KMS-11 (cell line): Measurements from ENCODE around the gene CRYBB3.

Experiments
- H2AFZ ChIP-seq: fragments of 200-600 bp; sonication (generic); 2 replicates; pipeline ENCODE4 v1.6.1; 2016; ENCODE audit warnings: antibody characterized with exemption, mixed run types, low read depth
- H3K27ac ChIP-seq: fragments of 200-600 bp; sonication (generic); 2 replicates; pipeline ENCODE4 v1.6.1; 2016; ENCODE audit warnings: mild to moderate bottlenecking, mixed run types
- H3K27me3 ChIP-seq: fragments of 200-600 bp; sonication (generic); 2 replicates; pipeline ENCODE4 v1.6.1; 2017; ENCODE audit warnings: mild to moderate bottlenecking, low read depth, mixed run types, moderate library complexity; ENCODE audit not compliant: insufficient read depth
- H3K36me3 ChIP-seq: fragments of 200-600 bp; sonication (generic); 2 replicates; pipeline ENCODE4 v1.6.1; 2017; ENCODE audit warnings: mild to moderate bottlenecking, mixed run types; ENCODE audit not compliant: insufficient read depth
- H3K4me1 ChIP-seq: fragments of 200-600 bp; sonication (generic); 2 replicates; pipeline ENCODE4 v1.6.1; 2016; ENCODE audit warnings: mild to moderate bottlenecking, low read depth, mixed run types; ENCODE audit not compliant: poor library complexity, severe bottlenecking
- H3K4me2 ChIP-seq: fragments of 200-600 bp; sonication (generic); 2 replicates; pipeline ENCODE4 v1.7.0; 2016; ENCODE audit warnings: mild to moderate bottlenecking, mixed run types
- H3K4me3 ChIP-seq: fragments of 200-600 bp; sonication (generic); IDR thresholded peaks from 2 replicates; pipeline ENCODE4 v1.6.1; 2017; ENCODE audit warnings: low read depth, low read length, mixed read lengths; ENCODE audit not compliant: insufficient read depth
- H3K79me2 ChIP-seq: fragments of 200-600 bp; sonication (generic); 2 replicates; pipeline ENCODE4 v1.6.1; 2016; ENCODE audit warnings: low read depth, mixed run types; ENCODE audit not compliant: insufficient read depth
- H3K9ac ChIP-seq: fragments of 200-600 bp; sonication (generic); 2 replicates; pipeline ENCODE4 v1.6.1; 2016; ENCODE audit warnings: mild to moderate bottlenecking, mixed run types
- H4K20me1 ChIP-seq: fragments of 200-600 bp; sonication (generic); 2 replicates; pipeline ENCODE4 v1.6.1; 2016; ENCODE audit warnings: mild to moderate bottlenecking, mixed run types; ENCODE audit not compliant: insufficient read depth
- TF ChIP-seq, protein P1 (sequence below): fragments of 200-600 bp; sonication (generic); conservative IDR thresholded peaks from 2 replicates; pipeline ENCODE4 v1.6.1; 2017; ENCODE audit warnings: low read depth, mild to moderate bottlenecking, antibody characterized with exemption, low read length, moderate library complexity, mixed read lengths

Gene CRYBB3

DNA sequence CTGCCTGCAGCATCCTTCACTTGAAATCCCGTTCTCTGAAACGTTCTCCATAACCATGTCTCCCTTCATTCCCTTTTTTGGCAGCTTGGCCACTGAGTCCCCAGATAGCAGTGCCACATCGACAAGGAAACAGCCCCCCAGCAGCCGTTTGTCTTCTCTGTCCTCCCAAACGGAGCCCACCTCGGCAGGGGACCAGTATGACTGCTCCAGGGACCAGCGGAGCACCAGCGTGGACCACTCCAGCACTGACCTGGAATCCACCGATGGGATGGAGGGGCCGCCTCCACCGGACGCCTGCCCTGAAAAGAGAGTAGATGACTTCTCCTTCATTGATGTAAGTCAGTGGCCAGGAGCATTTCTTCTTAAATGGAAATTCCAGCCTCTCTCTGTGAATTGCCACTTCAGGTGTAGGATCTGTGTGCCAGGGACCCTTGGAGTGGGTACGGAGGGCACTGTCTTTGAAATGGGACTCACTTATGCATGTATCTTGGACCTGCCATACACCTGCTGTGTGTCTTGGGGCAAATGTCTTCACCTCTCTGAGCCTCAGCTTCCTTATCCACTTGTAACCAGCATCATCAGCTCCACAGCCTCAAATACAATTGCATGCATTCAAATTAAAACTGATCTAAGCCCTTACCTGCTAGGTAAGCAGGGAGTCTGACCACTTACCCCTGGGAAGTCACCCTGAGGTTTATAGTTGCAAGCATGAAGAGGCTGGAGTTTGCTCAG is 25.3 kb upstream of the CRYBB3 start:
- Histone ChIP-seq H3K9ac (no peak overlapping the region), H3K4me3 (no peak overlapping the region), H3K27ac (no peak overlapping the region), H2AFZ (no peak overlapping the region), H3K27me3 (no peaks in the 10 kb centered on the region), H3K4me1 (no peaks in the 10 kb centered on the region), H3K79me2 (no peaks in the 10 kb centered on the region), H3K4me2 (no peak overlapping the region), H4K20me1 (no peaks in the 10 kb centered on the region), H3K36me3 (no peaks in the 10 kb centered on the region)
- TF ChIP-seq, protein P1, sequence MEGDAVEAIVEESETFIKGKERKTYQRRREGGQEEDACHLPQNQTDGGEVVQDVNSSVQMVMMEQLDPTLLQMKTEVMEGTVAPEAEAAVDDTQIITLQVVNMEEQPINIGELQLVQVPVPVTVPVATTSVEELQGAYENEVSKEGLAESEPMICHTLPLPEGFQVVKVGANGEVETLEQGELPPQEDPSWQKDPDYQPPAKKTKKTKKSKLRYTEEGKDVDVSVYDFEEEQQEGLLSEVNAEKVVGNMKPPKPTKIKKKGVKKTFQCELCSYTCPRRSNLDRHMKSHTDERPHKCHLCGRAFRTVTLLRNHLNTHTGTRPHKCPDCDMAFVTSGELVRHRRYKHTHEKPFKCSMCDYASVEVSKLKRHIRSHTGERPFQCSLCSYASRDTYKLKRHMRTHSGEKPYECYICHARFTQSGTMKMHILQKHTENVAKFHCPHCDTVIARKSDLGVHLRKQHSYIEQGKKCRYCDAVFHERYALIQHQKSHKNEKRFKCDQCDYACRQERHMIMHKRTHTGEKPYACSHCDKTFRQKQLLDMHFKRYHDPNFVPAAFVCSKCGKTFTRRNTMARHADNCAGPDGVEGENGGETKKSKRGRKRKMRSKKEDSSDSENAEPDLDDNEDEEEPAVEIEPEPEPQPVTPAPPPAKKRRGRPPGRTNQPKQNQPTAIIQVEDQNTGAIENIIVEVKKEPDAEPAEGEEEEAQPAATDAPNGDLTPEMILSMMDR, result no peak

DNA sequence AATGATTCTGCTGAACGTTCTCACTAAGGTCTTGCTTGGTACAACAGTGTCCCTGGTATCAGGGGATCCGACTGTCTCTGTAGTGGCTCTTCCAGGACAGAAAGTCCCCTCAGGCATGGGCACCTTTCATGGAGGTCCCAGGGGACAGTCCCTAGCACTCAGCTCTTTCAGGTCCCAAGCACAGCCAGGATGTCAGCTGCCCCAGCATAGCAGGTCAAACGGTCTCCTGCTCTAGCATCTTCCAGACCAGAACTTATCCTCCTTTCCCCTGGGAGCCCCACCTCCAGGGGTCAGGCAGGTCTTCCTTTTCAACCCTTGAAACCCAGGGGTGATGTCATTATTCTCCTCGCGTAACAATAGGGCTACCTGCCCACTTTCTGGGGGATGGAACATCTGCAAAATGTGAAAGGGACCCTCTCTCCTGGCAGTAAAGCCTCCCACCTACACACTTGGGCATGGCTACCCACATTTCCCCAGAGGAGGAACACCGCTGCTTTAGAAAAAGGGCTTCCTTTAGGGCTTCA is 24.7 kb upstream of the CRYBB3 start:
- H3K27me3 ChIP-seq, result no peaks in the 10 kb centered on the region
- TF ChIP-seq, protein P1, result no peak
- no peaks in the 10 kb centered on the region for H4K20me1 ChIP-seq
- no peak overlapping the region for H3K27ac ChIP-seq
- H3K79me2 ChIP-seq, result no peaks in the 10 kb centered on the region
- H3K4me3 ChIP-seq, result no peak overlapping the region
- H3K9ac ChIP-seq, result no peak overlapping the region
- H3K36me3 ChIP-seq, result no peaks in the 10 kb centered on the region
- no peak overlapping the region for H3K4me2 ChIP-seq
- no peak overlapping the region for H2AFZ ChIP-seq
- no peaks in the 10 kb centered on the region for H3K4me1 ChIP-seq

DNA sequence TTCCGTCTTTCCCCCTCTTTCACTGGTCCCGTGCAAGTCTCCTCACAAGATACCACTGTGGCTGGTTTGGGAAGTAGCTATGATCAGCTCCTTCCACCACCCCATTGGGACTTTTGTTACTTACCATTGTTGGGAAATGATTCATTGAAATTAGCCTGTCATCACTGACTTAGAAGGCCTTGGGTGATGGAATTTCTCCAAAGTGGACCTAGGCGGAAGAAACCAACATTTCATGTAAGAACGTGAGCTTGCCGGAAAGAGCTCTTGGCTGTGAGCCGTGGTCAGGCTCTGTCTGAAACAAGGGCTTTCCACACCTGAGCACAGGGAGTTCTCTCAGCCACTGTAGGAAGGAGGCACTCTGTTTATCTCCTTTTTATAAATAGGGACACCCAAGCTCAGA is 23.5 kb upstream of the CRYBB3 start:
- Histone ChIP-seq H3K9ac (no peak overlapping the region), H3K4me1 (no peaks in the 10 kb centered on the region), H3K4me3 (no peak overlapping the region), H3K27ac (no peak overlapping the region), H3K4me2 (no peak overlapping the region), H3K79me2 (no peaks in the 10 kb centered on the region), H2AFZ (no peak overlapping the region), H3K27me3 (no peaks in the 10 kb centered on the region), H4K20me1 (no peaks in the 10 kb centered on the region), H3K36me3 (no peaks in the 10 kb centered on the region)
- TF ChIP-seq, protein P1, result no peak

DNA sequence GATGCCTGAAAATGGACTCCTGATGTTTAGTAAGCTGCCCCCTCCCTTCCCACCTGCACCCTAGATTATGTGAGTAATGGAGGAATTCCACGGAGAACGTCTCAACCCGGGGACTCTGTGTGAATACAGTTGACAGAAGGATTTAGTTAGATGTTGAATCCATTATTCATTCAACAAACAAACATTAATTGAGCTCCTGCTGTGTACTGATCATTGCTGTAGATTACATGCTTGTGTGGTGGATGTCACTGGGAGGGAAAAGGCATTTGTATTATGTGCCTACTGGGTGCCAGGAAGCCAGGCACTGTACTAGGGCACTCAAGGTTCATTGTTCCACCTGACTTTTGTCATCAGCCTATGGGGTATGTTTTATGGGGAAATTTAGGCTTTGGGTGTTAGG is 22.9 kb upstream of the CRYBB3 start:
- no peaks in the 10 kb centered on the region for H3K36me3 ChIP-seq
- no peak overlapping the region for H3K4me2 ChIP-seq
- H2AFZ ChIP-seq, result no peak overlapping the region
- no peak overlapping the region for H3K9ac ChIP-seq
- TF ChIP-seq, protein P1, result no peak
- no peaks in the 10 kb centered on the region for H3K4me1 ChIP-seq
- no peak overlapping the region for H3K4me3 ChIP-seq
- H3K79me2 ChIP-seq, result no peaks in the 10 kb centered on the region
- H4K20me1 ChIP-seq, result no peaks in the 10 kb centered on the region
- H3K27me3 ChIP-seq, result no peaks in the 10 kb centered on the region
- H3K27ac ChIP-seq, result no peak overlapping the region
